GM12878 (cell line): ENCODE results near the gene ATP6V0C. TPM values are rescaled to one million over a fixed set of nuclear protein-coding genes. Genes with fewer than 3 reads are reported as not detected.

Source experiments
- ATAC-seq: fragments of 200-7000 bp; cut with Tn5 transposase; 3 replicates; pipeline ENCODE4 v1.9.1; 2020; ENCODE audit warnings: mild to moderate bottlenecking, moderate library complexity
- BruUV-seq: library from RNA; stranded (reverse); fragments of 400-500 nt; replicated peaks from 2 replicates; lab custom pipeline; 2021; lab: Mats Ljungman, UMichigan
- CTCF ChIA-PET: fragments of 300-600 bp; sonication (Branson Sonifier 250); formaldehyde crosslinking; extraction: SDS; loops from one replicate; lab custom pipeline; 2021; ENCODE audit warnings: inconsistent platforms; lab: Yijun Ruan, JAX
- POLR2A ChIA-PET: fragments of 350-600 bp; formaldehyde crosslinking; extraction: SDS; loops from one replicate; lab custom pipeline; 2021; ENCODE audit warnings: inconsistent platforms; lab: Charles Lee
- RAD21 ChIA-PET: fragments of 300-600 bp; sonication (Branson Sonifier 250); formaldehyde crosslinking; loops from one replicate; lab custom pipeline; 2023; ENCODE audit warnings: antibody characterized with exemption; ENCODE audit not compliant: unreplicated experiment; lab: Charles Lee
- SMC1A ChIA-PET: fragments of 300-600 bp; sonication (Branson Sonifier 250); formaldehyde crosslinking; loops from one replicate; lab custom pipeline; 2023; ENCODE audit not compliant: unreplicated experiment, uncharacterized antibody; lab: Charles Lee
- DNase-seq: peaks from one replicate; pipeline ENCODE4 v3.0.0-alpha.2; 2011; ENCODE audit warnings: low read depth, low spot score
- FAIRE-seq: peaks from 3 replicates; lab custom pipeline; 2011; peaks lifted over from hg19 to GRCh38; lab: Jason Lieb, UNC
- H2AFZ ChIP-seq: 2 replicates; pipeline ENCODE4 v1.6.0; 2011; ENCODE audit warnings: low read depth, low read length, control low read depth; ENCODE audit not compliant: control insufficient read depth
- H3K27ac ChIP-seq: 2 replicates; pipeline ENCODE4 v1.5.1; 2011; ENCODE audit warnings: control low read depth; ENCODE audit not compliant: control insufficient read depth, insufficient read depth
- H3K27me3 ChIP-seq, 2 experiments: replicated peaks in 1 of 2; 2 replicates each; pipeline versions ENCODE4 v1.6.0 to v1.6.1; 2011; ENCODE audit warnings: low read length in 1 of 2; ENCODE audit not compliant: control insufficient read depth in 2 of 2, insufficient read depth in 2 of 2
- H3K36me3 ChIP-seq, 2 experiments: 2 replicates each; pipeline ENCODE4 v1.5.1; 2011; ENCODE audit warnings: low read length in 1 of 2; ENCODE audit not compliant: control insufficient read depth in 2 of 2, insufficient read depth in 2 of 2
- H3K4me1 ChIP-seq: 2 replicates; pipeline ENCODE4 v1.6.1; 2011; ENCODE audit warnings: mild to moderate bottlenecking, low read length, moderate library complexity, mixed read lengths; ENCODE audit not compliant: control insufficient read depth, insufficient read depth
- H3K4me2 ChIP-seq: 2 replicates; pipeline ENCODE4 v1.6.0; 2011; ENCODE audit warnings: control low read depth; ENCODE audit not compliant: control insufficient read depth, insufficient read depth
- H3K4me3 ChIP-seq: fragments of 200-600 bp; sonication (generic); 2 replicates; pipeline ENCODE4 v1.5.1; 2016
- H3K79me2 ChIP-seq: 2 replicates; pipeline ENCODE4 v1.6.0; 2011; ENCODE audit warnings: low read length; ENCODE audit not compliant: control insufficient read depth, insufficient read depth
- H3K9ac ChIP-seq: 2 replicates; pipeline ENCODE4 v1.8.0; 2011; ENCODE audit warnings: low read length, control low read depth, mixed read lengths; ENCODE audit not compliant: control insufficient read depth, insufficient read depth
- H3K9me3 ChIP-seq: replicated peaks from 3 replicates; pipeline ENCODE4 v1.5.1; 2011; ENCODE audit warnings: mild to moderate bottlenecking, low read length; ENCODE audit not compliant: control insufficient read depth, insufficient read depth
- H4K20me1 ChIP-seq: 2 replicates; pipeline ENCODE4 v1.6.0; 2011; ENCODE audit not compliant: control insufficient read depth, insufficient read depth
- BACH1 ChIP-seq: fragments of 450-650 bp; IDR thresholded peaks from 2 replicates; pipeline ENCODE4 v1.6.1; 2017; ENCODE audit warnings: mild to moderate bottlenecking, borderline replicate concordance
- CBX3 ChIP-seq: fragments of 200-600 bp; sonication (generic); IDR thresholded peaks from 2 replicates; pipeline ENCODE4 v1.6.1; 2016; ENCODE audit warnings: low read depth, borderline replicate concordance
- CHD1 ChIP-seq: IDR thresholded peaks from 2 replicates; pipeline ENCODE4 v1.6.1; 2012; ENCODE audit warnings: low read depth, low read length, improper control_type of control experiment
- CHD2 ChIP-seq: IDR thresholded peaks from 2 replicates; pipeline ENCODE4 v1.6.1; 2011; ENCODE audit warnings: low read depth, low read length, improper control_type of control experiment, borderline replicate concordance
- GATAD2B ChIP-seq: fragments of 450-650 bp; conservative IDR thresholded peaks from 2 replicates; pipeline ENCODE4 v1.6.1; 2017; ENCODE audit warnings: low read depth, mild to moderate bottlenecking, moderate library complexity
- MEF2B ChIP-seq: fragments of 450-650 bp; IDR thresholded peaks from 2 replicates; pipeline ENCODE4 v1.6.1; 2018; ENCODE audit warnings: mild to moderate bottlenecking, moderate library complexity; ENCODE audit not compliant: partially characterized antibody, poor library complexity, severe bottlenecking
- NBN ChIP-seq: fragments of 450-650 bp; IDR thresholded peaks from 2 replicates; pipeline ENCODE4 v1.6.1; 2016
- NR2C2 ChIP-seq: IDR thresholded peaks from 2 replicates; pipeline ENCODE4 v1.6.1; 2011; ENCODE audit warnings: borderline replicate concordance, low read depth; ENCODE audit not compliant: control insufficient read depth, insufficient read length
- PAX8 ChIP-seq: fragments of 450-650 bp; IDR thresholded peaks from 2 replicates; pipeline ENCODE4 v1.6.1; 2017; ENCODE audit warnings: mild to moderate bottlenecking, moderate library complexity
- ZNF217 ChIP-seq: fragments of 450-650 bp; IDR thresholded peaks from 2 replicates; pipeline ENCODE4 v1.6.1; 2017; ENCODE audit warnings: antibody characterized with exemption, mild to moderate bottlenecking
- ZZZ3 ChIP-seq: IDR thresholded peaks from 2 replicates; pipeline ENCODE4 v1.6.1; 2011; ENCODE audit warnings: low read depth; ENCODE audit not compliant: control insufficient read depth, insufficient read length
- WGBS: methylation state at CpG from one replicate; pipeline ENCODE4 v1.1.6; 2016; ENCODE audit warnings: low lambda C conversion rate; ENCODE audit not compliant: insufficient replicate concordance, insufficient coverage; ENCODE audit errors: missing lambda C conversion rate; 5-methylcytosine and 5-hydroxymethylcytosine counted together
- in situ Hi-C: fragments of 300-500 bp; cut with MboI; formaldehyde crosslinking; loops from 9 replicates; pipeline ENCODE4 v1.14.3; 2018; ENCODE audit warnings: mixed read lengths
- intact Hi-C: fragments of 100-400 bp; cut with micrococcal nuclease; formaldehyde crosslinking; loops from one replicate; pipeline ENCODE4 v1.14.2; 2022; ENCODE audit not compliant: unreplicated experiment
- polyA plus RNA-seq, 11 experiments: library from polyadenylated mRNA; depleted of rRNA in 4 of 11; unstranded in 6 of 11; stranded (reverse) in 5 of 11; fragments of >200 nt; fragmentation: Nextera tagmentation in 4 of 11; fragmentation: Illumina TruSeq in 1 of 11; extraction: Ambion mirVana in 4 of 11; extraction: Trizol in 1 of 11; gene quantifications; 1 replicate in 1 of 11; 2 replicates in 10 of 11; pipeline versions ENCODE4 v1.2.1 to v1.2.3, GENCODE V29; 2011 to 2016; ENCODE audit warnings: inconsistent platforms in 2 of 11, missing spikeins in 2 of 11, low read depth in 1 of 11
- total RNA-seq, 4 experiments: library from RNA; depleted of rRNA in 3 of 4; stranded (reverse); fragments of >200 nt in 3 of 4; fragmentation: Illumina TruSeq in 1 of 4; extraction: Trizol in 1 of 4; gene quantifications; 2 replicates each; pipeline versions ENCODE4 v1.2.1 to v1.2.3, GENCODE V29; 2013 to 2021
- TF ChIP-seq, protein P1 (sequence below): IDR thresholded peaks from 2 replicates; pipeline ENCODE4 v1.6.1; 2012; ENCODE audit warnings: low read depth, low read length, improper control_type of control experiment
- TF ChIP-seq, protein P2 (sequence below): IDR thresholded peaks from 2 replicates; pipeline ENCODE4 v1.6.1; 2011; ENCODE audit warnings: borderline replicate concordance, low read depth, mild to moderate bottlenecking, moderate library complexity, low read length; ENCODE audit not compliant: insufficient read depth, poor library complexity, severe bottlenecking

The ATP6V0C gene
- total and polyA plus RNA-seq, 10 of the 15 experiments (the other 5 are each of a cell fraction or from before 2014, with no cell fraction given) = 2.4 to 135 (median 18.4) TPM

GRCh38 chr16:2497695-2498484 lies 15.9 kb upstream of the ATP6V0C start:
- in situ Hi-C loops = loop anchor here (5.0 to 10.0 kb wide), 2 partner anchors 161 to 483 kb away; partner anchors contain the start of gene NPW
- H3K27me3 ChIP-seq = no peaks in the 10 kb centered on the region
- no TSS peak for BruUV-seq
- H3K4me2 ChIP-seq = no peak overlapping the region
- no peak overlapping the region for H3K4me3 ChIP-seq
- RAD21 ChIA-PET = no interaction called here
- WGBS = 82% methylated on average over 25 of the region's 26 CpGs
- ATAC-seq (no peak), FAIRE-seq (no peak), DNase-seq (no peak)
- H3K9ac ChIP-seq = no peak overlapping the region
- H3K27ac ChIP-seq = no peak overlapping the region
- SMC1A ChIA-PET = no interaction called here
- TF ChIP-seq MEF2B = no peak
- no peak for TF ChIP-seq GATAD2B
- no peak for TF ChIP-seq CHD2
- no peak for TF ChIP-seq NBN
- intact Hi-C loops = no loop called here
- peaks cover 0 to 11% of the 10 kb centered on the region in 2 experiments; a peak in 2 of 4 replicates for H3K36me3 ChIP-seq
- H4K20me1 ChIP-seq = no peaks in the 10 kb centered on the region
- no peaks in the 10 kb centered on the region for H3K4me1 ChIP-seq
- POLR2A ChIA-PET = no interaction called here
- no peaks in the 10 kb centered on the region for H3K79me2 ChIP-seq
- CTCF ChIA-PET = interaction anchor here (0.6 to 1.0 kb wide), 2 partner anchors 29 to 175 kb away, joined by 3 read pairs; no protein-coding TSS in a partner anchor
- no peaks in the 10 kb centered on the region for H3K9me3 ChIP-seq
- no peak overlapping the region for H2AFZ ChIP-seq

DNA sequence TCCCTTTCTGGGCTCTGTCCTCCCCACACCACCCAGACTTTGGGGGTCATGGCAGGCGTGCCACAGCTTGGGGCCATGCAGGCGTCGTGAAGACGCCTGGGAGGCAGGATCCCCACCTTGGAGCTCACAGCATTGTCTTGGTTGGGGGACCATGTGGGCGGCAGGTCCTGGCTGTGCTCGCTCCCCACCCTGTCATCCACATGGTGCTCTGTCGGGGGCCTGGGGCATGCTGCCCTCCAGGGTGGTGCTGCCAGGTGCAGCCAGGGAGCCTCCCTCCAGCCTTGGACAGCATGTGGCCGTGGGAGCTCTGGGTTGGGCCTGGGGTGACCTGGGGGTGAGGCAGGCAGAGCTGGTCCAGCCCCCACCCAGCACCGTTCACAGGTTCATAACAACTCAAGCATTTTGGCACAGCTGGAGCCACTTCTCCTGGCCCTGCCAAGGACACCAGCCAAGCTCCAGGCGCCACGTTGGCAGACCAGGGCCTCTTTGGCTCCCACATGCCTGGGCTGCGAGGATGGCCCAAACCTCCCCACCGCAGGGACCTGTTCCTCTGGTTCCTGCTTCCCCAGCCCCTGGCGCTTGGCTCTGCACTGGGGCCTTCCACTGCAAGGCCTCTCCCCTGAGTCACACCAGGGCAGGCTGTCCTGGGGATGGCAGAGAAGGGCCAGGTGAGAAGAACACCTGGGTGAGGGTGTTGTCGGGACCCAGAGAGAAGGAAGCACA lies 15.1 kb upstream of the ATP6V0C start:
- no peak overlapping the region for H3K27ac ChIP-seq
- ATAC-seq = no peak
- FAIRE-seq = no peak
- ChIA-PET SMC1A (no interaction called here), RAD21 (no interaction called here), POLR2A (no interaction called here), CTCF (interaction anchor here (0.6 to 1.0 kb wide), 2 partner anchors 30 to 176 kb away, joined by 3 read pairs; no protein-coding TSS in a partner anchor)
- no peak overlapping the region for H3K9ac ChIP-seq
- peaks cover 0 to 11% of the 10 kb centered on the region in 2 experiments; a peak in 2 of 4 replicates for H3K36me3 ChIP-seq
- in situ Hi-C loops (loop anchor here (5.0 to 10.0 kb wide), 2 partner anchors 161 to 484 kb away; partner anchors contain the start of gene NPW), intact Hi-C loops (no loop called here)
- no TSS peak for BruUV-seq
- no peak for DNase-seq
- H3K27me3 ChIP-seq = no peaks in the 10 kb centered on the region
- H4K20me1 ChIP-seq = no peaks in the 10 kb centered on the region
- no peak overlapping the region for H3K4me2 ChIP-seq
- no peaks in the 10 kb centered on the region for H3K4me1 ChIP-seq
- WGBS = 82% methylated on average over 15 of the region's 15 CpGs
- H3K79me2 ChIP-seq = no peaks in the 10 kb centered on the region
- no peak overlapping the region for H3K4me3 ChIP-seq
- H3K9me3 ChIP-seq = no peaks in the 10 kb centered on the region
- H2AFZ ChIP-seq = no peak overlapping the region
- no peak for TF ChIP-seq PAX8
- no peak for TF ChIP-seq ZZZ3
- TF ChIP-seq, protein P1, sequence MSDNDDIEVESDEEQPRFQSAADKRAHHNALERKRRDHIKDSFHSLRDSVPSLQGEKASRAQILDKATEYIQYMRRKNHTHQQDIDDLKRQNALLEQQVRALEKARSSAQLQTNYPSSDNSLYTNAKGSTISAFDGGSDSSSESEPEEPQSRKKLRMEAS = no peak
- TF ChIP-seq ZNF217 = no peak
- TF ChIP-seq CBX3 = no peak
- TF ChIP-seq NR2C2 = no peak
- TF ChIP-seq BACH1 = no peak
- TF ChIP-seq, protein P2, sequence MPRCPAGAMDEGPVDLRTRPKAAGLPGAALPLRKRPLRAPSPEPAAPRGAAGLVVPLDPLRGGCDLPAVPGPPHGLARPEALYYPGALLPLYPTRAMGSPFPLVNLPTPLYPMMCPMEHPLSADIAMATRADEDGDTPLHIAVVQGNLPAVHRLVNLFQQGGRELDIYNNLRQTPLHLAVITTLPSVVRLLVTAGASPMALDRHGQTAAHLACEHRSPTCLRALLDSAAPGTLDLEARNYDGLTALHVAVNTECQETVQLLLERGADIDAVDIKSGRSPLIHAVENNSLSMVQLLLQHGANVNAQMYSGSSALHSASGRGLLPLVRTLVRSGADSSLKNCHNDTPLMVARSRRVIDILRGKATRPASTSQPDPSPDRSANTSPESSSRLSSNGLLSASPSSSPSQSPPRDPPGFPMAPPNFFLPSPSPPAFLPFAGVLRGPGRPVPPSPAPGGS = no peak
- no peak for TF ChIP-seq CHD1
